ENCODE data around the gene PRMT2.

DNA sequence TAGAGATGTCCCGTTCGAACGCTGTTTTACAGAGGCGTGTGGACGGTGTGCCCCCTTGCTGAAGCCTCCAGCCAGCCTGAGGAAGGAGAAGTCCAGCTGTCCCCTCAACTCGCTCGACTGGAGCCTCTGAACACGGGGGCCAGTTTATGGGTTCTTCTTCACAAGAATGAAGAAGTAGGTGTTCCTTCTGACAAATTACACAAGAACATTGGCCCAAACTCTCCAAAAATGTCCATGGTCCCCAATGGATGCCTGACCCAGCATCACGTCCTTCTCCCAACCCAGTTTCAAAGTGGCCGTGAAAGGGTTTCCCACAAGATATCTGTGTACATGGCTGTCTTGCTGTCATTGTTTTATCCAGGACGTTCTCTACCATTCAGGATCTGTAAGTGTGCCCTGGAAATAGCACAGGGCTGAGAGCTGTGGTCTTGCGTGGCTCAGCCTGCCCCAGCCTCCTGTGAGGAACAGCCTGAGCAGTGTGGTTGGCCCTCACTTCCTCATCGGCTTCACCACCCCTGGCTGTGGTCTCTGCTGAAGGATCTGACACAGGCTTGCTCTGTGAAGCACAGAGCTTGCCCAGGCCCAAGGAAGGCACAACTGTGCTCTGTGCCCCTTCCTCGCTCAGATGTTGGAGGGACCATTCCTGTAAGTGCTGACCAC, 29.6 kb upstream of the PRMT2 start:
- TF ChIP-seq POLR2A (IDR thresholded peaks at IDR 0.05), result no peak
- TF ChIP-seq, protein P1, sequence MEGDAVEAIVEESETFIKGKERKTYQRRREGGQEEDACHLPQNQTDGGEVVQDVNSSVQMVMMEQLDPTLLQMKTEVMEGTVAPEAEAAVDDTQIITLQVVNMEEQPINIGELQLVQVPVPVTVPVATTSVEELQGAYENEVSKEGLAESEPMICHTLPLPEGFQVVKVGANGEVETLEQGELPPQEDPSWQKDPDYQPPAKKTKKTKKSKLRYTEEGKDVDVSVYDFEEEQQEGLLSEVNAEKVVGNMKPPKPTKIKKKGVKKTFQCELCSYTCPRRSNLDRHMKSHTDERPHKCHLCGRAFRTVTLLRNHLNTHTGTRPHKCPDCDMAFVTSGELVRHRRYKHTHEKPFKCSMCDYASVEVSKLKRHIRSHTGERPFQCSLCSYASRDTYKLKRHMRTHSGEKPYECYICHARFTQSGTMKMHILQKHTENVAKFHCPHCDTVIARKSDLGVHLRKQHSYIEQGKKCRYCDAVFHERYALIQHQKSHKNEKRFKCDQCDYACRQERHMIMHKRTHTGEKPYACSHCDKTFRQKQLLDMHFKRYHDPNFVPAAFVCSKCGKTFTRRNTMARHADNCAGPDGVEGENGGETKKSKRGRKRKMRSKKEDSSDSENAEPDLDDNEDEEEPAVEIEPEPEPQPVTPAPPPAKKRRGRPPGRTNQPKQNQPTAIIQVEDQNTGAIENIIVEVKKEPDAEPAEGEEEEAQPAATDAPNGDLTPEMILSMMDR (IDR thresholded peaks at IDR 0.05), result no peak

All from heart left ventricle (tissue), 13 donors.